Stimulated activated CD4-positive, alpha-beta T cell treated with anti-CD3 and anti-CD28 coated beads, Interleukin-1b, Interleukin-23, amount 100 ng/mL, for 24 hours (primary cell): ENCODE results near the gene ABCB9.

Experiments
- DNase-seq, 4 experiments: peaks; one replicate each; pipeline ENCODE4 v3.0.0-alpha.2; 2020; ENCODE audit warnings: low read depth in 4 of 4, low spot score in 1 of 4

ABCB9 gene

DNA sequence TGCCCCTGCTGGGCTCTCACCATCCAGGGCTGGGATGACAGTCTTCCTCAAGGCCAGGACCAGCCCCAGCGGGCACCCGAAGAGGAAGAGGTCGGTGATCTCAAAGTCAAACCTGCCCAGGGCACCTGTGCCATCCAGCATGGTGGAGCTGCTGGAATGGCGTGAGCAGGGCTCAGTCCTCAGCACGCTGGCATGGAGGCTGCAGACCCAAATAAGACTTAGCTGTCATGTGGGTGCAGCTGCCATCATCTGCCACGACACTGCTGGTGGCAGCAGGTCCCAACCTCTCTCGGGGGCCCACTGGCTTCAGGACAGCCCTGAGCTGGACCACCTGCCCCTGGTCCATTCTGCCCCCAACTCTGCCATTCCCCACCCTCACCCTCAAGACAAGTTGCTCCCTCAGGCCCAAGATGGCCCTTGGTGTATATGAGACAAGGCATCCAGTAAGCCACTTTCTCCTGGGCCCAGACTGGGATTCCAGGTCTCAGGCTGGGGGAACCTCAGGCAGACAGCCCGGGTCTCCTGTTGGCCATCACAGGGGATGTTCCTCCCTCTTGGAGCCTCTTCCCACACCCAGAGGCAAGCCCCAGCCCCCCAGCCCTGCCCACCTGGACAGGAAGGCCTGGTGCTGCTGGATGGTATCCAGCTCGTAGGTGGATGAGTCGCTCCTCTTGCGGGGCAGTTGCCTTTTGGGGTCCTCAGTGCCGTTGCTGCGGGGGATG lies 28.7 kb upstream of the ABCB9 start:
- DNase-seq = no peak

GRCh38 chr12:122994140-122994675 lies 27.9 kb upstream of the ABCB9 start:
- no peak for DNase-seq

GRCh38 chr12:122992386-122992785 lies 26.1 kb upstream of the ABCB9 start:
- DNase-seq = no peak

DNA sequence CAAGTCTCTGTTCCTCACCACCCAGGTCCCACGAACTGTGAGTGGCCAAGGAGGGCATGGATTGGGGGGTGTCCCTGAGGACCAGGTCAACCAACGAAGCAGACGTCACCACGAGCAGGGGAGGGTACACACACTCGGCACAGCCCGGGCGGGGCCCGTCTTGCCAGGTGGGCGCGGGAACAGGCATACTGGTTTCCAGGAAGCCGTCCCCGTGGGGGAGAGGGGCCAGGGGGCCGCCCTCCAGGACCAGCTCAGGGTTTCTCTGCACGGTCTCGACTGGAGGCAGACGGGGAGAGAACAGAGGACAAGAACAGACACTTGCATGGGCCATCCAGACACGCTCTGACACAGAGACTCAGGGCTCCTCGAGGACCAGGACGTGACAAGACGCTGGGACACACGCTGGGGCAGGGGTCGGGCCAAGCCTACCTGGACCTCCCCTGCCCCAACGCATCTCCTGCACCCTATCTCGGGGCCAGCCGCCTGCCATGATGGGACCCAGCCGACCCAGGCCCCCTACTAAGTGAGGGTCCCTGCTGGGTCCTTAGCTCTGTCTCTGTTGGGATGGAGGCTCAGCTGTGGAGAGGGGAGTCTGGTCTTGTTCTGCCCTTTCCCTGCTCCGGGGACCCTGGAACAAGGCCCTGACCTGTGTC lies 25.5 kb upstream of the ABCB9 start:
- no peak for DNase-seq

DNA sequence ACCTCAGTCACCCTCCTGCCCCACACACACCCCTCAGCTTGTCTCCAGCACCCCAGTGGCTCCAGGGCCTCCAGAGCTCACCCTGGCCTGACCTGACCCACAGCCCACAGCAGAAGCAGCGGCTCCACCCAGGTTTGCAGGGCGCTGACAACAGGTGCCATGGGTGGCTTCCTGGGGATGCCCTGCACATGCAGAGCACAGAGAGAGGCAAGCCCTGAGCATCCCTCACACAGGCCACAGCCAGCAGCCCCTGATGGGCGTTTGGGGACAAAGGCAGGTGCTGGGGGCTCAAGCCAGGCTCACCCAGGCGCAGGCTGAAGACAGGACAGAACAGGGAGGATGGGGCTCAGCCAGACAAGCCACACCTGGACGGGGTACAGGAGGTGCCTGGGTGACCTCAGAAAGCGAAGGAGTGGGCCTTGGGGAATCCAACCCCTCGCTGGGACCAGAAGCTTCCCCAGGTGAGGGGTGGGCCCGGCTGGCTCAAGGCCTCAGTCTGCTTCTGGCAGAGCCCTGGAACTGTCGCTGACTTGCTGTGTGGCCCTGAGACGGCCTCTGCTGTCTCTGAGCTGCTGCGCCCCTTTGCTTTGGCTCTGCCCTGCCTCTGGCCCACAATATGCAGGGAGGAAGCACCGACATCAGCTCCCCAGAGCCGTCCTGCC lies 24.8 kb upstream of the ABCB9 start:
- no peak for DNase-seq

DNA sequence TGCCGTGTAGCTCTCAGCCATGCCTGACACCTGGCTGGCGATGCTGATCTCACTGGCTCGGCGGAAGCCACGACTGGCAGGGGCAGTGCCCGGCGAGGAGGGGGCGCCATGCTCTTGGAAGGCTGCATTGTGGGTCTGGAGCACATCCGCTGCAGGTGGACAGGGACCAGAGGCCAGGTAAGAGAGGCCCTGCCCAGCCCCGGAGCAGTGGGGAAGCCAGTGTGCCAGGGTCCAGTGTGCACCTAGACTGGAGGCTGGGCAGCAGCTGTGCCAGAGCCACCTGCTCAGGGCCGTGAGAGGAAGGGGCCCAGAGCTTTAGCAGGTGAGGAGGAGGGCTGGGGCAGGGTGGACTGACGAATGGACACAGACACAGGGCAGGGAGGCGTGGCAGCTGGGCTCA lies 24.3 kb upstream of the ABCB9 start:
- DNase-seq = no peak

GRCh38 chr12:122989874-122990419 lies 23.7 kb upstream of the ABCB9 start:
- DNase-seq = no peak

- DNase-seq = no peak
Observed at GRCh38 chr12:122989225-122989839, 23.1 kb upstream of the ABCB9 start.

- no peak for DNase-seq
Observed at GRCh38 chr12:122988612-122989212, 22.4 kb upstream of the ABCB9 start.

DNA sequence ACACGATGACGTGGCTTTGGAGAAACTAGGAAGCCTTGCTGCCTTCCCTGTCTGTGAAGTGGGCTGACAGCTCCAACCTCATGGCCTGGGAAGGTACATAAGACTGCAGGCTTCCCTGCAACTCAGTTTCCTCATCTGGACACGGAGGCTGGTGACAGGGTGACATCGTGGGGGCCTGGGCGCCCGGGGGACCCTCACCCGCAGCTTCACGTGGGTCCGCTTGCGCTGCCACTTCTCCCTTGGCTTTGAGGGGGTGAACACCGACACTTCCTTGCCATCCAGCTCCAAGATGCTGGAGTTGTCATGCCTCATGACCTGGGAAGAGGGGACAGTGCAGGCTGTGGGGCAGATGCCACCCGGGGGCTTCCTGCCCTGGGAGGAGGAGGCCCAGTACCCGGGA lies 21.8 kb upstream of the ABCB9 start:
- DNase-seq = no peak

DNA sequence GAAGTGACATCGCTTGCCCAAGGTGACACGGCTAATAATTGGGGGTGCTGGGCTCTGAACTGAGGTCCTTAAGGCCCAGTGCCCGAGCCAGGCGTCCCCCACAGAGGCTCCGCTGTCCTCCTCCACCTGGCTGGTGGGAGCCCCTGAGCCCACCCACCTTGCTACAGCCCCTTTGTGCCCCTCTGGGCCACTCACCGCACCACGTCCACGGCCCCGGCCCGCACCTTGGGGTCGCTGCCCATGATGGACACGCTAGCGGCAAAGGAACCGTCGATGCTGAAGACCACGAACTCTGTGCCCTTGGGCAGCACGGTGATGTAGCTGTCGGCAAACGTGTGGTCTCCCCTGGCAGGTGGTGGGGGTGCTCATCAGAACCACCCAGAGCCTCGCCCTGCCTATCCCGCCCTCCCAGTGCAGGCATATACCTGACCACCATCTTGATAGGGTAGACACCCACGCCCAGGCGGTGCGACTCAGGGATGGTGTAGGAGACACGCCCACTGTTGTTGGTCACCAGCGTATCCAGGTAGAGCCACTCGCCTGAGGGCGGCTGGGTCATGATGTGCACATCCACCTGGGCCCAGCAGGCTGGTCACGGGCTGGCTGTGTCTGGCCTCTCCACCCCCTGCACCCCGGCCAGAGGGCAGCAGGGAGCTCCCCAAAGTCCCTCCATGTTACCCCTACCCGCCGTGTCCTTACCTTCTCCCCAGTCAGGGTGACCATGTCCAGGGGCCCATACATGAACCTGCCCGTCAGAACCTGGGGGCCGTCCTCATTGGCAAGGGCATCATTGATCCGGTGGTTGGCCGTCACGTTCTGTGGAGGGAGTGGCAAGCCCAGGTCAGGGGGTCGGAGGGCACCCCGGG lies 21.1 kb upstream of the ABCB9 start:
- no peak for DNase-seq

- no peak for DNase-seq
Observed at GRCh38 chr12:122986258-122986871, 20.1 kb upstream of the ABCB9 start.

DNA sequence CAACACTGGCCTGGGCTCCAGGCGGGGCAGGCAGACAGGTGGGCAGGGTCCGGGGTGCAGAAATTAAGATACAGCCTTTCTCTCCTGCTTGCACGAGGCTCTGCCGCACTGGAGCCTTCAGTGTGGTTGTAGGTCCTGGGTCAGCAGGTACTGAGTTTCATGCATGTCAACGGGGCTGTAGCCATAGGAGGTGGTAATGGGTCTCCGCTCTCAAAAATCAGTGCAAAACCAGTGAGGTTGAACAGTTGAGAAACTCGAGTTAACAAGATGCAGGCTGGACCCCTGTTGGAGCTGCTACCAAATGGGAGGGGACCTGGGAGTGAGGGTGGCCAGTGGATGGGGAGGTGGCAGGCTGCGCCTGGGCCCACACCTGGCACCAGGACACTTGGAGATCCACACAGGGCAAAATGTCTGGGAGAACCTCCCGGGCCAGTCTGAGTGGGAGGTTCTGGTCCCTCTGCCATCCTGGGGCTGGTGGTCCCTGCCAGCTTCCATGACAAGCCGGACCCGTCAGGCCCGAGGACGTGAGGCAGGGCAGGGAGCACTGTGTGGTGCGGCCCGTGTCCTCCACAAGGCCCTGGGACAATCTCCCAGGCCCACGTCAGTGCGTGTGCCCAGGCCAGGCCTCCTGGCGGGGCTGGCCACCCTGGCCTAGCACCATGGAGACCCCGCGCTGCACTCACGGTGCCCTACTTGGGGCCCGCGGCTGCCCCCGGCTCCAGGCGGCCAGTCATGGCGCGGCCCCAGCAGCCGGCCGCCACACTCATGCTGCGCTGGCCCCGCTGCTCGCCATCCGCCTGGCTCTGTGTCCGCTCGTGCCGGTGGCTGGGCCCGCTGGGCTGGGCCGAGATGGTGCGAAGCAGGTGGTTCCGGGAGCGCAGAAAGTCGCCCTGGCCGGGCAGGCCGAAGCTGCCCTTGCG lies 19.3 kb upstream of the ABCB9 start:
- DNase-seq = no peak

GRCh38 chr12:122984612-122985337 lies 18.5 kb upstream of the ABCB9 start:
- DNase-seq = no peak

GRCh38 chr12:122983789-122984515 lies 17.7 kb upstream of the ABCB9 start:
- no peak for DNase-seq

DNA sequence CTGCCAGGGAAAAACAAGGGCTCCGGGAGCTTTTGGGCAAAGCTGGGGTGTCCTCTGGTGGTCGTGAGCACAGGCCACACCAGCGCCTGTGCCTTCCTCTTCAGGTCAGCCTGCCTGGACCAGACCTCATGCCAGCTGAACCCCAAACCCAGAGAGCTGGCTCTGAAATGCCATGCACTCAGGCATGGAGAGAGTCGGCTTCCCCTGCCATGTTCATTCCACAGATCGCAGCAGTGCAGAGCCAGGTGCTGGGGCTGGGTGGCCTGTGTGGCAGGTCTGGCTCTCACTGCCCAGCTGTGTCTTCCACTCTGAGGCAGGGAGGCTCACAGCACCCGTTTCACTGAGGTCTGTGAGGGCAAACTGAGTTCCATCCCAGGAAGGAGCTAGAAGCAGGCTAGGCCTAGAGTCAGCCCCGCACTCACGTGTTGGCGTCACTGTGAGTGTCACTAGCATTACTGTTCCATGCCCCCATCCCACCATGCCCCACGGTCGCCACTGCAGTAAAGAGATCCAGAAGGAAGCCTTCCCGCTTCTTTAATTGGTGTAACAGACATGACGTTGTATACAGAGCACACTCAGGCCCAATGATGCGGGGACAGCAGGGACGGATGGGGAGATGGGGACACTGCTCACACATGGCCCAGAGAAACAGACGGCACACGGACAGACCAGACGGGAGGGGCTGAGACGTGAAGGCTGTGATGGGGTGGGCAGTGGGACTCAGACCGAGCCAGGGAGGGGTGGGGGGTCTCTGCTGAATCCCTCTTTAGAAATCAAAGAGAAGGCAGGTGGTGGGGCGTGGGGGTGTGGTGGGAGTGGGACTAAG lies 16.9 kb upstream of the ABCB9 start:
- no peak for DNase-seq

- no peak for DNase-seq
Observed at GRCh38 chr12:122982477-122982815, 16.2 kb upstream of the ABCB9 start.
